Chondrocyte (in vitro differentiated cells): ENCODE measurements around the gene RUNX1. TPM values are rescaled to one million over a fixed set of nuclear protein-coding genes. Genes with fewer than 3 reads are reported as not detected.
A peak's percentile ranks its signal among the peaks of the same experiment; 100 is the strongest.

ENCODE experiments used
- DNase-seq: peaks from one replicate; pipeline ENCODE4 v3.0.0; 2021; ENCODE audit warnings: mixed read lengths, low spot score
- H3K27ac Mint-ChIP-seq: one replicate; pipeline ENCODE4 v1.8.0; 2021; ENCODE audit warnings: mild to moderate bottlenecking, moderate library complexity, mixed read lengths; ENCODE audit not compliant: unreplicated experiment
- H3K27me3 Mint-ChIP-seq: 2 replicates; pipeline ENCODE4 v1.8.0; 2021; ENCODE audit warnings: low read depth, mixed read lengths
- H3K36me3 Mint-ChIP-seq: 2 replicates; pipeline ENCODE4 v1.8.0; 2021; ENCODE audit warnings: low read depth, mixed read lengths
- H3K4me1 Mint-ChIP-seq: 2 replicates; pipeline ENCODE4 v1.8.0; 2021; ENCODE audit warnings: low read depth, mild to moderate bottlenecking, mixed read lengths
- H3K4me3 Mint-ChIP-seq: one replicate; pipeline ENCODE4 v1.8.0; 2021; ENCODE audit warnings: mild to moderate bottlenecking, moderate library complexity, mixed read lengths; ENCODE audit not compliant: unreplicated experiment
- H3K9me3 Mint-ChIP-seq: 2 replicates; pipeline ENCODE4 v1.8.0; 2021; ENCODE audit warnings: low read depth, mixed read lengths
- CTCF ChIP-seq: fragments of 200-600 bp; sonication (generic); IDR thresholded peaks from 2 replicates; pipeline ENCODE4 v1.5.0; 2021; ENCODE audit warnings: antibody characterized with exemption, mild to moderate bottlenecking, moderate library complexity
- total RNA-seq: library from RNA; stranded (reverse); gene quantifications from 3 replicates; pipeline ENCODE4 v1.2.1, GENCODE V29; 2021

RUNX1 gene
- total RNA-seq, 1 donor from 2014 or later: 37.9 TPM

- Mint-ChIP-seq H3K9me3 (no peaks in the 10 kb centered on the region), H3K4me1 (peaks cover 23% of the 10 kb centered on the region), H3K4me3 (no peak overlapping the region), H3K27ac (no peak overlapping the region), H3K27me3 (no peaks in the 10 kb centered on the region), H3K36me3 (no peaks in the 10 kb centered on the region)
- no peak for DNase-seq
- no peak for TF ChIP-seq CTCF
Measured at GRCh38 chr21:35057428-35057827, 8.3 kb upstream of the RUNX1 start.

GRCh38 chr21:35053356-35054096, 4.4 kb upstream of the RUNX1 start:
- H3K36me3 Mint-ChIP-seq: no peaks in the 10 kb centered on the region
- no peaks in the 10 kb centered on the region for H3K9me3 Mint-ChIP-seq
- peak overlapping the region; percentile 75 for H3K27ac Mint-ChIP-seq
- no peaks in the 10 kb centered on the region for H3K27me3 Mint-ChIP-seq
- no peak for DNase-seq
- H3K4me3 Mint-ChIP-seq: no peak overlapping the region
- TF ChIP-seq CTCF: peak; percentile 56
- peaks cover 54% of the 10 kb centered on the region for H3K4me1 Mint-ChIP-seq

GRCh38 chr21:35052801-35053200, 3.7 kb upstream of the RUNX1 start:
- Mint-ChIP-seq H3K9me3 (no peaks in the 10 kb centered on the region), H3K4me1 (peaks cover 61% of the 10 kb centered on the region), H3K36me3 (no peaks in the 10 kb centered on the region), H3K4me3 (no peak overlapping the region), H3K27me3 (no peaks in the 10 kb centered on the region), H3K27ac (peak overlapping the region; percentile 75)
- no peak for TF ChIP-seq CTCF
- DNase-seq: no peak

- H3K36me3 Mint-ChIP-seq: no peaks in the 10 kb centered on the region
- H3K9me3 Mint-ChIP-seq: no peaks in the 10 kb centered on the region
- peak overlapping the region; percentile 76 for H3K27ac Mint-ChIP-seq
- TF ChIP-seq CTCF: peak; percentile 74
- no peaks in the 10 kb centered on the region for H3K27me3 Mint-ChIP-seq
- DNase-seq: no peak
- peaks cover 76% of the 10 kb centered on the region for H3K4me1 Mint-ChIP-seq
- no peak overlapping the region for H3K4me3 Mint-ChIP-seq
Measured at GRCh38 chr21:35051287-35051818, 2.3 kb upstream of the RUNX1 start.

GRCh38 chr21:35050348-35051286, 1.5 kb upstream of the RUNX1 start:
- peak overlapping the region; percentile 76 for H3K27ac Mint-ChIP-seq

More at GRCh38 chr21:35050348-35051286, 1.5 kb upstream of the RUNX1 start:
- Mint-ChIP-seq H3K4me1 (peaks cover 79% of the 10 kb centered on the region), H3K27me3 (no peaks in the 10 kb centered on the region), H3K4me3 (no peak overlapping the region), H3K36me3 (no peaks in the 10 kb centered on the region), H3K9me3 (no peaks in the 10 kb centered on the region)
- no peak for DNase-seq
- no peak for TF ChIP-seq CTCF
